GM12865 (cell line): ENCODE results near the gene SLC24A2.
"Not testable (repeated sequence)": the region's sequence is repeated elsewhere in the genome, so short reads cannot be mapped to it uniquely, and the experiment has no call there.

Experiments used
- DNase-seq: peaks from one replicate; pipeline ENCODE4 v3.0.0; 2010; ENCODE audit warnings: low read depth
- H3K4me3 ChIP-seq: 2 replicates; pipeline ENCODE4 v1.5.1; 2011; ENCODE audit warnings: mild to moderate bottlenecking, low read depth, low read length, control low read depth
- TF ChIP-seq, protein P1 (sequence below): IDR thresholded peaks from 2 replicates; pipeline ENCODE4 v1.5.1; 2011; ENCODE audit warnings: low read length, control low read depth, low read depth, inconsistent platforms; ENCODE audit not compliant: insufficient read depth; ENCODE audit errors: missing control alignments

Gene SLC24A2

DNA sequence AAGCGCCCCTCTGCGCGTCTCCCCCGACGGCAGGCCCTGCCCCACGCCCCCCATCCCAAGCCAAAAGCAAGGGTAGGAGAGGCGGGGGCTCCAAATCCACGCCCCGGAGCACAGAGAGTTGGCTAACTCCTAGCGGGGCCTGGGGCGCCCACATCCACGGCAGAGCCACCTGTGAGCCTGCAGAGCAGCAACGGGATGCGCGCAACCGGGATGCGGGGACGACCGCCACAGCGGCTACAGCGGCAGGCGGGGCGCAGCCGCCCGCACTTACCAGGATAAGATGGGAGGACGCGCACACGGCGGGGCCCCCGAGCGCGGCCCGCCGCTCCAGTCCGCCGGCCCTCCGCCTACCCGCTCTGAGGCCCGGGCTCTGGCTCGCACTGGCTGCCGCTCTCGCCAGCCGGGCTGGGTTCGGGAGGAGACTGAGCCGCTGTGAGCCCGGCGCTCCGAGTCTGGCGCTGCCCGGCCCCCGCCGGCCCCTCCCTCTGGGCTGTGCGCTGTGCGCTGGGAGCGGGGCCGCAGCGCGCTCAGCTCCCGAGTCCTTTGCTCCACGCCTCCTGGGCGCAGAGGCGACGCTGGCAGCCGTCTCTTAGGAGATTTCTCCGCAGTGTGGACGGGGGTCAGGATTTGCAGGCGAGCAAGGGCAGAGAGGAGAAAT is at the start of gene SLC24A2:
Gene SLC24A2, minus strand, starts transcription at position 424 of the 658 bp plus-strand sequence.
- TF ChIP-seq, protein P1, sequence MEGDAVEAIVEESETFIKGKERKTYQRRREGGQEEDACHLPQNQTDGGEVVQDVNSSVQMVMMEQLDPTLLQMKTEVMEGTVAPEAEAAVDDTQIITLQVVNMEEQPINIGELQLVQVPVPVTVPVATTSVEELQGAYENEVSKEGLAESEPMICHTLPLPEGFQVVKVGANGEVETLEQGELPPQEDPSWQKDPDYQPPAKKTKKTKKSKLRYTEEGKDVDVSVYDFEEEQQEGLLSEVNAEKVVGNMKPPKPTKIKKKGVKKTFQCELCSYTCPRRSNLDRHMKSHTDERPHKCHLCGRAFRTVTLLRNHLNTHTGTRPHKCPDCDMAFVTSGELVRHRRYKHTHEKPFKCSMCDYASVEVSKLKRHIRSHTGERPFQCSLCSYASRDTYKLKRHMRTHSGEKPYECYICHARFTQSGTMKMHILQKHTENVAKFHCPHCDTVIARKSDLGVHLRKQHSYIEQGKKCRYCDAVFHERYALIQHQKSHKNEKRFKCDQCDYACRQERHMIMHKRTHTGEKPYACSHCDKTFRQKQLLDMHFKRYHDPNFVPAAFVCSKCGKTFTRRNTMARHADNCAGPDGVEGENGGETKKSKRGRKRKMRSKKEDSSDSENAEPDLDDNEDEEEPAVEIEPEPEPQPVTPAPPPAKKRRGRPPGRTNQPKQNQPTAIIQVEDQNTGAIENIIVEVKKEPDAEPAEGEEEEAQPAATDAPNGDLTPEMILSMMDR, result no peak
- H3K4me3 ChIP-seq, result no peak within 1 kb of the TSS
- DNase-seq, result no peak

DNA sequence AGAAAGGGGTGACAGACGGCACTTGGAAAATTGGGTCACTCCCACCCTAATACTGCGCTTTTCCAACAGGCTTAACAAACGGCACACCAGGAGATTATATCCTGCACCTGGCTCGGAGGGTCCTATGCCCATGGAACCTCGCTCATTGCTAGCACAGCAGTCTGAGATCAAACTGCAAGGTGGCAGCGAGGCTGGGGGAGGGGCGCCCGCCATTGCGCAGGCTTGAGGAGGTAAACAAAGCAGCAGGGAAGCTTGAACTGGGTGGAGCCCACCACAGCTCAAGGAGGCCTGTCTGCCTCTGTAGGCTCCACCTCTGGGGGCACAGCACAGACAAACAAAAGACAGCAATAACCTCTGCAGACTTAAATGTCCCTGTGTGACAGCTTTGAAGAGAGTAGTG is 44.5 kb upstream of the SLC24A2 start:
- H3K4me3 ChIP-seq, DNase-seq: not testable (repeated sequence)

DNA sequence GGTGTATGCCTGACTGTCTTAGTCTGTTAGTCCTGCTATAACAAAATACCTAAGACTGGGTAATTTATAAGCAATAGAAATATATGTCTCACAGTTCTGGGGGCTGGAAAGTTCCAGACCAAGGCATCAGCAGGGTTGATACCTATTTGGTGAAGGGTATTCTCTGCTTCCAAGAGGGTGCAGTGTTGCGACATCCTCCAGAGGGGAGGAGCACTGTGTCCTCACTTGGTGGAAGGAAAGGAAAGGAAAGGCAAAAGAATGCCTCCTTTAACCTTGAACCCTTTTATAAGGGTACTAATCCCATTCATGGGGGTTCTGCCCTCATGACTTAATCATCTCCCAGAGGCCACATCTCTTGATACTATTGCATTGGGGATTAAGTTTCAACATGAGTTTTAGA is 42.0 kb upstream of the SLC24A2 start:
- H3K4me3 ChIP-seq, result no peak overlapping the region
- DNase-seq, result no peak
- TF ChIP-seq, protein P1, result no peak

DNA sequence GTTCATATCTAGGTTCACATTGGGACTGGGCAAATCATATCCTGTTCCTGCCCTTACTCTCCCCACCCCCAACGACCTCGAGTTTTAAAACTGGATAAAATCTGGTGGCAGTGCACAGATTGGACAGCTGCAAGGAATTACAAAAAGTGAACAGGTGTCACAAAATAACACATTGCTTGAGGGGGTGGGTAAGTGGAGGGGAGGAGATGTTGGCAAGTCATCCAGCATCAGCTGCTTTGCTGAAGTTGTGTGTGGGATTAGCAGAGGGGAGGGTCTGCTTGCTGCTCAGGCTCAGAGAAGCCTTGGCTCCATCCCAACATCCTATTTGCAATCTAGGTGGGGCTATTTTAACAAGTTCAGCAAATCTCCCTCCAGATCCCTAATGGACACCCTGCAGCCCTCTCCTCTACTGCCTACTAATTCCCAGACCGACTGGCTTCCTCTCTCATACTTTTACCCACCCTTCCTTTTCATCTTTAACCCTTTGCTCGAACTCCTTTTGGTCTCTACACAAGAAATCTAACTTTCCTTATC is 39.8 kb upstream of the SLC24A2 start:
- TF ChIP-seq, protein P1, result no peak
- no peak overlapping the region for H3K4me3 ChIP-seq
- no peak for DNase-seq

DNA sequence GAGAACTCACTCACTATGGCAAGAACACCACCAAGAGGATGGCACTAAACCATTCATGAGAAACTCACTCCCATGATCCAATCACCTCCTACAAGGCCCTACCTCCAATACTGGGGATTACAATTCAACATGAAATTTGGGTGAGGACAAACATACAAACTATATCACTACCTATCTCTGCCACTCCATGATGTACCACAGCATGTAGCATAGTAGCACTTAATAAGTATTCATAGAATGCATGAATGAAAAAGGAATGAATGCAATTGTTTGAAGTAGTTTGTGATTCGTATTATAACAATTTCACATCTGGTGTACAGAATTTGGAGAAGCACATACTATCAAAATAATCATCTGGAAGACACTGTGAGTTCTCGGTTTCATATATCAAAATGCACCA is 27.9 kb upstream of the SLC24A2 start:
- no peak for DNase-seq
- TF ChIP-seq, protein P1, result no peak
- no peak overlapping the region for H3K4me3 ChIP-seq

DNA sequence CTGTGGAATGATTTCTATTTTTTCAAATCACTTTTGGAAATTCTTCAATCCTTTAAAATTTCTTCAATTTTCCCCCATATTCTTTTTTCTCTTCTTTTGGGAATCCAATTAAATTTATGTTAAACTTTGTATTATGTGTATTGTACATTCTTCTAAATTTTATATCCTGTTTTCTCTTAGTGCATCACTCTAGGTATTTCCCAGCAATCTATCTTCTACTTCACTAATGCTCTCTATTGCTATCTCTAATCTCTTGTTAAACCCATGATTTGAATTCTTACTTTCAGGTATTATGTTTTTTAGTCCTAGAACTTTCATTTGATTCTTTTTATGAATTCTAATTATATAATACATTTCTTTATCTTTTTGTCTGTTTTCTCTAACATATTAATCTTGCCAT is 23.4 kb upstream of the SLC24A2 start:
- DNase-seq, result no peak
- no peak overlapping the region for H3K4me3 ChIP-seq
- TF ChIP-seq, protein P1, result no peak

DNA sequence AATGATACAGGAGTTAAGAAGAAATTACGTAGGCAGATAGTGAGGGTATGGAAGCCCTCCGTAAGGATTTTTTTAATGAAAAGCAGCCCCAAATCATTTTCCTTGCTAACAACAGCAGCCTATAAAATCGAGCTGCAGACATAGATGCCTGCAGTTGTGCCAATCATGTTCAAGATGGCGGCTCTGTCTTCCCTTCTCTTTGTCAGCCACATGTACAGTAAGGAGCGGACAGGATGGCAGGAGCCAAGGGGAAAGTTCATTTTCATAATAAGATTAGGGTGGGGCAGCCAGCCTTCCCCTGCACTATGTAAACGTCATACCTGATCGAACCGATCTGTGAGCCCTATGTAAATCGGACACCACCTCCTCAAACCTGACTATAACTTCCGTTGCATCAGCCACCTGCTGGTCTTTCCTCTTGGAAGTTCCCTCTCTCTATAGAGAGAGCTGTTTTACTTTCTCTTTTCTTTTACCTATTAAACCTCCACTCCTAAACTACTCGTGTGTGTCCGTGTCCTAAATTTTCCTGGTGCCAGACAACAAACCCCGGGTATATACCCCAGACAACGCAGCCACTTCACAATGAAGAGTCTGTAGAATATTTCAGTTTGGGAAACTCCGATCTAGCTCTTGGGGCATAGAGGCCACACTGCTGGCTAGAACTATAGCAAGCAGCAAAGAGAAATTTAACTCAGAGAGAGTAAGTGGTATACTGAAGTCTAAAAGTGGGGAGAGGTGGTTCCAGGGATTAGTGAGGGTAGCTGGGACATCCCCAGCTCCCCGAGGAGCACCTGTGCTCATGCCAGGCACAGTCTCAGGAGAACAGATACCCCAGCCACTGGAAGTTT is 20.8 kb upstream of the SLC24A2 start:
- no peak overlapping the region for H3K4me3 ChIP-seq
- TF ChIP-seq, protein P1, result no peak

More for the DNA sequence above, 20.8 kb upstream of the SLC24A2 start:
- DNase-seq, result peak; percentile 1
